GM10266 (cell line): ENCODE results near the gene GPR83.
A peak's percentile ranks its signal among the peaks of the same experiment; 100 is the strongest.

ENCODE experiments used
- DNase-seq: peaks from one replicate; pipeline ENCODE4 v3.0.0; 2012; ENCODE audit errors: extremely low spot score
- CTCF ChIP-seq: IDR thresholded peaks from 2 replicates; pipeline ENCODE4 v1.5.1; 2012; ENCODE audit warnings: mild to moderate bottlenecking, low read depth; ENCODE audit not compliant: control insufficient read depth, insufficient read depth; ENCODE audit errors: missing control alignments

GPR83 gene

GRCh38 chr11:94400839-94401772 is at the start of gene GPR83:
Gene GPR83, minus strand, starts transcription at chr11:94401419. Its CDS starts 172 bp downstream, at chr11:94401247.
- TF ChIP-seq CTCF = no peak

GRCh38 chr11:94450048-94450447 is 48.8 kb upstream of the GPR83 start:
- no peak for TF ChIP-seq CTCF
- DNase-seq = no peak

More at GRCh38 chr11:94400839-94401772, at the start of gene GPR83:
- peak; percentile 16 for DNase-seq

- DNase-seq = no peak
- no peak for TF ChIP-seq CTCF
These were observed 48.2 kb upstream of the GPR83 start for GRCh38 chr11:94449437-94449836.

- no peak for TF ChIP-seq CTCF
These were observed 47.8 kb upstream of the GPR83 start for GRCh38 chr11:94449029-94449428.

GRCh38 chr11:94447149-94447548 is 45.9 kb upstream of the GPR83 start:
- no peak for TF ChIP-seq CTCF
- no peak for DNase-seq

More at GRCh38 chr11:94449029-94449428, 47.8 kb upstream of the GPR83 start:
- DNase-seq = no peak

- DNase-seq = no peak
- TF ChIP-seq CTCF = no peak
These were observed 44.4 kb upstream of the GPR83 start for GRCh38 chr11:94445641-94446040.

GRCh38 chr11:94433049-94433448 is 31.8 kb upstream of the GPR83 start:
- DNase-seq = no peak
- TF ChIP-seq CTCF = no peak
